SK-N-SH (cell line): ENCODE measurements around the gene DEAF1.

Experiments
- CHD2 ChIP-seq: fragments of 150-350 bp; IDR thresholded peaks from 2 replicates; pipeline ENCODE4 v1.6.1; 2018; ENCODE audit warnings: low read length; ENCODE audit not compliant: partially characterized antibody
- EP300 ChIP-seq, 2 experiments: IDR thresholded peaks; 2 replicates each; pipeline versions ENCODE4 v1.4.0 to v1.6.1; 2012; ENCODE audit warnings: borderline replicate concordance in 1 of 2, low read depth in 1 of 2, low read length in 1 of 2
- NFIC ChIP-seq: IDR thresholded peaks from 2 replicates; pipeline ENCODE4 v1.4.0; 2012; ENCODE audit warnings: borderline replicate concordance
- POLR2AphosphoS5 ChIP-seq: IDR thresholded peaks from 2 replicates; pipeline ENCODE4 v1.6.1; 2012; ENCODE audit warnings: low read depth, low read length
- RAD21 ChIP-seq: IDR thresholded peaks from 2 replicates; pipeline ENCODE4 v1.6.1; 2012; ENCODE audit warnings: mild to moderate bottlenecking, low read length
- RCOR1 ChIP-seq: fragments of 150-350 bp; IDR thresholded peaks from 2 replicates; pipeline ENCODE4 v1.6.1; 2017; ENCODE audit warnings: antibody characterized with exemption, low read length
- TF ChIP-seq, protein P1 (sequence below): fragments of 200-600 bp; sonication (generic); IDR thresholded peaks from 2 replicates; pipeline ENCODE4 v1.6.1; 2017; ENCODE audit warnings: antibody characterized with exemption, mild to moderate bottlenecking, moderate library complexity
- TF ChIP-seq, protein P2 (sequence below): IDR thresholded peaks from 2 replicates; pipeline ENCODE4 v1.6.1; 2012; ENCODE audit warnings: mild to moderate bottlenecking, low read depth, low read length, moderate library complexity
- TF ChIP-seq, protein P3 (sequence below): fragments of 150-350 bp; IDR thresholded peaks from 2 replicates; pipeline ENCODE4 v1.6.1; 2017; ENCODE audit warnings: antibody characterized with exemption, low read length, low read depth, borderline replicate concordance

DNA sequence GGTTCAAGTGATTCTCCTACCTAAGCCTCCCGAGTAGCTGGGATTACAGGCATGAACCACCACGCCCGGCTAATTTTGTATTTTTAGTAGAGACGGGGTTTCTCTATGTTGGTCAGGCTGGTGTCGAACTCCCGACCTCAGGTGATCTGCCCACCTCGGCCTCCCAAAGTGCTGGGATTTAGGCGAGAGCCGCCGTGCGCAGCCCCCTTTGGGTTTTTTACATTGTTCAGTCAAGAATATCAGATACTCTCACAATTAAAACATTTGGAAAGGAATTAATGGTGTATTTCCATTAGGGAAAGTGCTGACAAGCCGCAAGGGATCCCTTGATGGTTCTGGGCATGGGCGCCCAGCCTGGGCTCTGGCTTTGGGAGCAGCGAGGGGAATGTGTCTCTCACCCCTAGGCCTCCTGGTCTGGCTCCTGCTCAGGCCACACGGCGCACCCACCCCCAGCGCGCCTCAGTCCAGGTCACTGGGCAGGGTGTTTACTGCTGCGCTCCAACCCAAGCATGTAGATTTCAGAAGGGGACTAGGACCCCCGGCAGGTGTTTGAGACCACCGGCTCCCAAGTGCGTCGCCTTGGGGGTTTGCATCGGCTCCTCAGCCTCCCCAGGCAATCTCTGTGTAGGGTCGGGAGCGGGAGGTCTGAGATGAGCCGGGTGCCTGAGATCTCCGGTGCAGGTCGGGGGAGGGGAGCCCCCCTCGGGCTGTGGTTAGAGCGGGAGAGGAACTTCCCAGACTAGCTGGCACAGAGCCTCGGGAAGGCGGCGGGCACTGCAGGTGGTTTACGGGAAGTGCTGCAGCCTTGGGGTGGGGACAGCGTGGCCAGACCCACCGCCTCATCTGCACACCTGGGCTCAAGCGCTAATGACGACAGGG lies 78.5 kb downstream of the DEAF1 start:
- TF ChIP-seq, protein P1, sequence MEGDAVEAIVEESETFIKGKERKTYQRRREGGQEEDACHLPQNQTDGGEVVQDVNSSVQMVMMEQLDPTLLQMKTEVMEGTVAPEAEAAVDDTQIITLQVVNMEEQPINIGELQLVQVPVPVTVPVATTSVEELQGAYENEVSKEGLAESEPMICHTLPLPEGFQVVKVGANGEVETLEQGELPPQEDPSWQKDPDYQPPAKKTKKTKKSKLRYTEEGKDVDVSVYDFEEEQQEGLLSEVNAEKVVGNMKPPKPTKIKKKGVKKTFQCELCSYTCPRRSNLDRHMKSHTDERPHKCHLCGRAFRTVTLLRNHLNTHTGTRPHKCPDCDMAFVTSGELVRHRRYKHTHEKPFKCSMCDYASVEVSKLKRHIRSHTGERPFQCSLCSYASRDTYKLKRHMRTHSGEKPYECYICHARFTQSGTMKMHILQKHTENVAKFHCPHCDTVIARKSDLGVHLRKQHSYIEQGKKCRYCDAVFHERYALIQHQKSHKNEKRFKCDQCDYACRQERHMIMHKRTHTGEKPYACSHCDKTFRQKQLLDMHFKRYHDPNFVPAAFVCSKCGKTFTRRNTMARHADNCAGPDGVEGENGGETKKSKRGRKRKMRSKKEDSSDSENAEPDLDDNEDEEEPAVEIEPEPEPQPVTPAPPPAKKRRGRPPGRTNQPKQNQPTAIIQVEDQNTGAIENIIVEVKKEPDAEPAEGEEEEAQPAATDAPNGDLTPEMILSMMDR, result no peak
- TF ChIP-seq, protein P2, sequence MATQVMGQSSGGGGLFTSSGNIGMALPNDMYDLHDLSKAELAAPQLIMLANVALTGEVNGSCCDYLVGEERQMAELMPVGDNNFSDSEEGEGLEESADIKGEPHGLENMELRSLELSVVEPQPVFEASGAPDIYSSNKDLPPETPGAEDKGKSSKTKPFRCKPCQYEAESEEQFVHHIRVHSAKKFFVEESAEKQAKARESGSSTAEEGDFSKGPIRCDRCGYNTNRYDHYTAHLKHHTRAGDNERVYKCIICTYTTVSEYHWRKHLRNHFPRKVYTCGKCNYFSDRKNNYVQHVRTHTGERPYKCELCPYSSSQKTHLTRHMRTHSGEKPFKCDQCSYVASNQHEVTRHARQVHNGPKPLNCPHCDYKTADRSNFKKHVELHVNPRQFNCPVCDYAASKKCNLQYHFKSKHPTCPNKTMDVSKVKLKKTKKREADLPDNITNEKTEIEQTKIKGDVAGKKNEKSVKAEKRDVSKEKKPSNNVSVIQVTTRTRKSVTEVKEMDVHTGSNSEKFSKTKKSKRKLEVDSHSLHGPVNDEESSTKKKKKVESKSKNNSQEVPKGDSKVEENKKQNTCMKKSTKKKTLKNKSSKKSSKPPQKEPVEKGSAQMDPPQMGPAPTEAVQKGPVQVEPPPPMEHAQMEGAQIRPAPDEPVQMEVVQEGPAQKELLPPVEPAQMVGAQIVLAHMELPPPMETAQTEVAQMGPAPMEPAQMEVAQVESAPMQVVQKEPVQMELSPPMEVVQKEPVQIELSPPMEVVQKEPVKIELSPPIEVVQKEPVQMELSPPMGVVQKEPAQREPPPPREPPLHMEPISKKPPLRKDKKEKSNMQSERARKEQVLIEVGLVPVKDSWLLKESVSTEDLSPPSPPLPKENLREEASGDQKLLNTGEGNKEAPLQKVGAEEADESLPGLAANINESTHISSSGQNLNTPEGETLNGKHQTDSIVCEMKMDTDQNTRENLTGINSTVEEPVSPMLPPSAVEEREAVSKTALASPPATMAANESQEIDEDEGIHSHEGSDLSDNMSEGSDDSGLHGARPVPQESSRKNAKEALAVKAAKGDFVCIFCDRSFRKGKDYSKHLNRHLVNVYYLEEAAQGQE, result no peak
- TF ChIP-seq, protein P3, sequence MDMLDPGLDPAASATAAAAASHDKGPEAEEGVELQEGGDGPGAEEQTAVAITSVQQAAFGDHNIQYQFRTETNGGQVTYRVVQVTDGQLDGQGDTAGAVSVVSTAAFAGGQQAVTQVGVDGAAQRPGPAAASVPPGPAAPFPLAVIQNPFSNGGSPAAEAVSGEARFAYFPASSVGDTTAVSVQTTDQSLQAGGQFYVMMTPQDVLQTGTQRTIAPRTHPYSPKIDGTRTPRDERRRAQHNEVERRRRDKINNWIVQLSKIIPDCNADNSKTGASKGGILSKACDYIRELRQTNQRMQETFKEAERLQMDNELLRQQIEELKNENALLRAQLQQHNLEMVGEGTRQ, result no peak
- TF ChIP-seq NFIC (no peak), RCOR1 (no peak), EP300 (IDR thresholded peaks at IDR 0.05; ENCODE audit: borderline replicate concordance in 1 of 2, low read depth in 1 of 2, low read length in 1 of 2) (no peak), POLR2AphosphoS5 (no peak), RAD21 (no peak), CHD2 (no peak)
